ENCODE results near the gene TULP4.

TULP4 gene

GRCh38 chr6:158311626-158312025 is 639 bp upstream of the TULP4 start:
- Histone ChIP-seq H3K4me2 (ENCODE audit: low read depth, low read length, poor library complexity, severe bottlenecking) (no peak overlapping the region), H3K36me3 (ENCODE audit: insufficient read depth, low read length) (no peaks in the 10 kb centered on the region)

DNA sequence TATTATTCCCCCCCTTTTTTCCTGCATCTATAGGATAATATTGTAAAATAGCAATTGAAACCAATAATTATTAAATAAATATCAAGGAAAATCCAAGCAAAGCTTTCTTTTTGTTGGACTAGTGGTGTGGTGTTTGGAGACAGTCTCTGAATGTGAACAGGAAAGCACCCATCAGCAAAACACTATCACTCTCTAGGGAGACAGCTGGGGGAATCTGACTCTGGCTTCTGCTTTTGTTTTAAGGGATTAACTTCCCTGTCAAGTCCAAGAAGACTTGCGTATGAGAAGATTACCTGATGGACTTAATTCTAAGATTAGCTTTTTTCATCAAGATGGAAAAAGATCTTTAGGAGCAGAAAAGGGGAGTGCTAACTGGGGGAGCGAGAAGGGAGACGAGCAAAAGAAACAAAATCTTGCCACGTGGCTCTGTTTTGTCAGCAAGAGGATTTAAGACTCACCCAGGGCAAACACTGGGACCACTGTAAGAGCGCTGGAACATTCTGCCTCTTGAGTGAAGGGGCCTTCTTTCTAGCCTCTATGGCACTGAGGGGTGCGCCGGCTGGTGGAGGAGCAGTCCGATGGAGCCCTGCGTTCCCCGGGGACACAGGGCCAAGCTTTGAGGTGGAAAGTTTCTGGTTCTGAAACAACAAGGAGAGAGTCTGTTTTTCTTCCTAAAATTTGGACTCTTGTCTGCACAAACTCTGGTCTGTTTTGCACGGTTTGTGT is 570 bp downstream of the TULP4 start:
- Histone ChIP-seq H3K79me2 (ENCODE audit: insufficient read depth, low read length) (no peaks in the 10 kb centered on the region), H3K4me2 (ENCODE audit: low read depth, low read length, poor library complexity, severe bottlenecking) (no peak overlapping the region), H3K9ac (ENCODE audit: low read depth, low read length, poor library complexity, severe bottlenecking) (no peak overlapping the region), H3K27me3 (ENCODE audit: insufficient read depth, low read length, poor library complexity, severe bottlenecking) (no peaks in the 10 kb centered on the region), H3F3A (ENCODE audit: low read depth) (no peaks in the 10 kb centered on the region), H3K9me2 (replicated peaks; ENCODE audit: low read depth, low read length) (no peaks in the 10 kb centered on the region), H4K20me1 (ENCODE audit: insufficient read depth, low read length, poor library complexity, severe bottlenecking) (no peaks in the 10 kb centered on the region), H3K36me3 (ENCODE audit: insufficient read depth, low read length) (no peaks in the 10 kb centered on the region), H3K9me3 (ENCODE audit: insufficient read depth, low read depth, low read length) (no peaks in the 10 kb centered on the region; the same call in 1 of the 2 replicates), H3K4me3 (ENCODE audit: low read length, poor library complexity, severe bottlenecking) (no peak overlapping the region), H2AFZ (ENCODE audit: low read length) (no peak overlapping the region), H3K4me1 (ENCODE audit: insufficient read depth, low read length, poor library complexity, severe bottlenecking) (no peaks in the 10 kb centered on the region)
- TF ChIP-seq EZH2phosphoT487 (IDR thresholded peaks at IDR 0.05; ENCODE audit: borderline replicate concordance): no peak
- TF ChIP-seq, protein P1, sequence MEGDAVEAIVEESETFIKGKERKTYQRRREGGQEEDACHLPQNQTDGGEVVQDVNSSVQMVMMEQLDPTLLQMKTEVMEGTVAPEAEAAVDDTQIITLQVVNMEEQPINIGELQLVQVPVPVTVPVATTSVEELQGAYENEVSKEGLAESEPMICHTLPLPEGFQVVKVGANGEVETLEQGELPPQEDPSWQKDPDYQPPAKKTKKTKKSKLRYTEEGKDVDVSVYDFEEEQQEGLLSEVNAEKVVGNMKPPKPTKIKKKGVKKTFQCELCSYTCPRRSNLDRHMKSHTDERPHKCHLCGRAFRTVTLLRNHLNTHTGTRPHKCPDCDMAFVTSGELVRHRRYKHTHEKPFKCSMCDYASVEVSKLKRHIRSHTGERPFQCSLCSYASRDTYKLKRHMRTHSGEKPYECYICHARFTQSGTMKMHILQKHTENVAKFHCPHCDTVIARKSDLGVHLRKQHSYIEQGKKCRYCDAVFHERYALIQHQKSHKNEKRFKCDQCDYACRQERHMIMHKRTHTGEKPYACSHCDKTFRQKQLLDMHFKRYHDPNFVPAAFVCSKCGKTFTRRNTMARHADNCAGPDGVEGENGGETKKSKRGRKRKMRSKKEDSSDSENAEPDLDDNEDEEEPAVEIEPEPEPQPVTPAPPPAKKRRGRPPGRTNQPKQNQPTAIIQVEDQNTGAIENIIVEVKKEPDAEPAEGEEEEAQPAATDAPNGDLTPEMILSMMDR (conservative IDR thresholded peaks at IDR 0.05; ENCODE audit: low read length): no peak

More at GRCh38 chr6:158311626-158312025, 639 bp upstream of the TULP4 start:
- H2AFZ ChIP-seq (ENCODE audit: low read length): no peak overlapping the region
- H3F3A ChIP-seq (ENCODE audit: low read depth): no peaks in the 10 kb centered on the region
- H3K9me2 ChIP-seq (replicated peaks; ENCODE audit: low read depth, low read length): no peaks in the 10 kb centered on the region
- TF ChIP-seq, protein P1 (conservative IDR thresholded peaks at IDR 0.05; ENCODE audit: low read length): no peak
- no peak for TF ChIP-seq EZH2phosphoT487 (IDR thresholded peaks at IDR 0.05; ENCODE audit: borderline replicate concordance)
- H3K9ac ChIP-seq (ENCODE audit: low read depth, low read length, poor library complexity, severe bottlenecking): no peak overlapping the region
- no peak overlapping the region for H3K4me3 ChIP-seq (ENCODE audit: low read length, poor library complexity, severe bottlenecking)
- H3K9me3 ChIP-seq (ENCODE audit: insufficient read depth, low read depth, low read length): no peaks in the 10 kb centered on the region; the same call in 1 of the 2 replicates
- H3K79me2 ChIP-seq (ENCODE audit: insufficient read depth, low read length): no peaks in the 10 kb centered on the region
- no peaks in the 10 kb centered on the region for H4K20me1 ChIP-seq (ENCODE audit: insufficient read depth, low read length, poor library complexity, severe bottlenecking)
- H3K4me1 ChIP-seq (ENCODE audit: insufficient read depth, low read length, poor library complexity, severe bottlenecking): no peaks in the 10 kb centered on the region
- no peaks in the 10 kb centered on the region for H3K27me3 ChIP-seq (ENCODE audit: insufficient read depth, low read length, poor library complexity, severe bottlenecking)

- Histone ChIP-seq H3K9ac (ENCODE audit: low read depth, low read length, poor library complexity, severe bottlenecking) (no peak overlapping the region), H3K9me2 (replicated peaks; ENCODE audit: low read depth, low read length) (no peaks in the 10 kb centered on the region), H3K79me2 (ENCODE audit: insufficient read depth, low read length) (no peaks in the 10 kb centered on the region), H3K27me3 (ENCODE audit: insufficient read depth, low read length, poor library complexity, severe bottlenecking) (no peaks in the 10 kb centered on the region), H3K36me3 (ENCODE audit: insufficient read depth, low read length) (no peaks in the 10 kb centered on the region), H3K4me1 (ENCODE audit: insufficient read depth, low read length, poor library complexity, severe bottlenecking) (no peaks in the 10 kb centered on the region), H3K4me2 (ENCODE audit: low read depth, low read length, poor library complexity, severe bottlenecking) (no peak overlapping the region), H3K4me3 (ENCODE audit: low read length, poor library complexity, severe bottlenecking) (no peak overlapping the region), H4K20me1 (ENCODE audit: insufficient read depth, low read length, poor library complexity, severe bottlenecking) (no peaks in the 10 kb centered on the region), H3K9me3 (ENCODE audit: insufficient read depth, low read depth, low read length) (no peaks in the 10 kb centered on the region; the same call in 1 of the 2 replicates), H3F3A (ENCODE audit: low read depth) (no peaks in the 10 kb centered on the region), H2AFZ (ENCODE audit: low read length) (no peak overlapping the region)
- TF ChIP-seq, protein P1 (conservative IDR thresholded peaks at IDR 0.05; ENCODE audit: low read length): no peak
- no peak for TF ChIP-seq EZH2phosphoT487 (IDR thresholded peaks at IDR 0.05; ENCODE audit: borderline replicate concordance)
These were observed 1.7 kb downstream of the TULP4 start for GRCh38 chr6:158313989-158314388.

Measured in Loucy (cell line).